ENCODE results near the gene ATRN.
"Not testable (repeated sequence)": the region's sequence is repeated elsewhere in the genome, so short reads cannot be mapped to it uniquely, and the experiment has no call there.

Gene ATRN

GRCh38 chr20:3521852-3522740 is 51.3 kb downstream of the ATRN start:
- DNase-seq: no peak

- DNase-seq: not testable (repeated sequence)
Observed at GRCh38 chr20:3524696-3525095, 53.9 kb downstream of the ATRN start.

DNA sequence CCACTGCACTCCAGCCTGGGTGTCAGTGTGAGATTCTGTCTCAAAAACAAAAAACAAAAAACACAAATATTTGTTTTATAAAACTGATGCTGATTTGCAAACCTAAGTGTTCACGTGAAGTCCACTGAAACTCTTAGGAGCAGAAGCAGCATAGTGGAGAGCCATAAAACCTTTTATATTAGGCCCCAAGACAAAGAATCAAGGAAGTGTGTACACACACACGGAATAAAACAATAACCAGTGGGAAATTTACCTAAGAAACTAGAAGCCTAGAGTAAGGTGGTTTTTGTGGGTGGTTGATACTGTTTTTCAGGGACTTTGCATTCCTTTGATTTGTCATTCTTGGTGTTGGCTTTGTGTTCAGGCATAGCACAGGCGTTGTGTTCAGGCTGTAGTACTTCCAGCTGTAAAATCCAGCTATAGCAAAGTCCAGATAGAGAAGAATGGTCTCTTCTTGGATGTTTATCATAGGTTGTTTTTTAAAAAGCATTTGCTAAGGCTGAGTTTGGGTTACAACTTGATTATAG is 61.3 kb downstream of the ATRN start:
- DNase-seq: no peak

- DNase-seq: not testable (repeated sequence)
Observed at GRCh38 chr20:3537733-3538132, 66.9 kb downstream of the ATRN start.

- no peak for DNase-seq
Observed at GRCh38 chr20:3539311-3540107, 68.7 kb downstream of the ATRN start.

DNA sequence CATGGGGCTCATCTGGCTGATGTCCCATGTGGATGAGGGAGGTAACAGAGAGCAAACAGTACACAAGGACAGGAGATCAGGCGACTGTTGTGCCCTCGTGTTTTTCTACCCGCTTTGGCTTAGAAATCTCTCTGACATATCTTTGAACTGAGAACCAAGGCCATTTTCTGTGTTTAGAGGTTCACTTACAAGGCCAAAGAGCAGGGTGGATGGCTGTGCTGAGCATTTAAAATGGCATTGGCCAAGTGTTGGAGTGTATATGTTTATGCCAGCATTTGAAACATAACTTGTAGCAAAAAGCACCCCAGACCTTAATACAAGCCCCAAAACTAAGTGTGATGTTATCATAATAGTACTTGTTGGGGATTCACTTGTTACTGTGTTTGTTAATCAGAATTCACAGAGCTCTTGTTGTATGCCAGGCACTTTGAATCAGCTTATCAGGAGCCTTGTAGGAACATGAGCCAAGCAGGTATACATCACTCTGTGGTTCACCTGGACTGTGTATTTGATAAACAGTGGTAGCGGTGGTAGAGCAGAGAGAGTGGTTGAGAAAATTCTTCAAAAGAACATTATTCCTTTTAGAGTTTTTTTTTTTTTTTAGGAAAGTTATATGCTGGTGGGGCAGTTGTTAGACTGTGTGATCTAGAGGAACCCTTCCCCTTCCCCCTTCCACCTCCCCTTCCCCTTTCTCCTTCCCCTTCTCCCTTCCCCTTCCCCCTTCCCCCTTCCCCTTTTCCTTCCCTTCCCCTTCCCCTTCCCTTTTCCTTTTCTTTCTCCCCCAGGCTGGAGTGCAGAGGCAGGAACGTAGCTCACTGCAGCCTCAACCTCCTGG is 71.3 kb downstream of the ATRN start:
- DNase-seq: no peak

GRCh38 chr20:3543901-3544507 is 73.2 kb downstream of the ATRN start:
- DNase-seq: no peak

DNA sequence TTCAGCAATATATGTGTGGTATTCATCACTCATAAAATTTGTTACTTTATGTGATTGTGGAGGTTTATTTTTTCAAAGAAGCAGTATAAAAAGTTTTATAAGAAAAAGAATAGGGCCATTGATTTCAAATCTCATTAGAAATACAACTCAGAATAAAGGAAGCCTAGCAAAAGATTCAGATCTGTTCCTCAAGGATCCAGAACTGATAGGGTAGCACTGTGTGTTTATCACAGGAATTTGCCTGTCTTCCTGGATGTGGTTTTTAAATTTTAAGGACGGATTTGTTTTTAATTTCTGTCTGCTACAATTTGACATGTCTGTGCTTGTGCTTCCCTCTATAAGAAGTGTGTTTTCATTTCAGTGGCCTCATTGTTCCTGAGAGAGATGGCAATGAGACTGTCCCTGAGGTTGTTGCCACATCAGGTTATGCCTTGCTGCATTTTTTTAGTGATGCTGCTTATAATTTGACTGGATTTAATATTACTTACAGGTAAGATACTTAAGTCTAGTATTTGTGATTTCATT is 74.6 kb downstream of the ATRN start:
- no peak for DNase-seq

- no peak for DNase-seq
Observed at GRCh38 chr20:3547906-3548305, 77.1 kb downstream of the ATRN start.

DNA sequence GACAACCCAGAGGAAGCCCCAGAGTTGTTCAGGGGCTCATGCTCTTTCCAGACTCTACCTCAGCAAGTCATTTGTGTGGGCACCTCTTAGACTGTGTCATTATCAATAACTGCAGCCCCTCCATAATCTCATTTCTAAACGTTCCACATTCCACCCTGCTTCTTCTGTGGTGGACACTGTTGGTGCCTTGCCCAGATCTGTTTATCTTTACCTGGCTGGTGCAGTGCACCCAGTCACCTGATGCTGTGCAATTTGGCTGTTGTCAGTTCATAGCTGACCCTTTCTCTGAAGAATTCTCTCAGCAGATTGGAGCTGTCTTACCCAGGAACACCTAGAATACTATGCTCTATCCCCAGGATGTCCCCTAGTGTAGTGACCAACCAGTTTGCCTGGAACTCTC is 80.0 kb downstream of the ATRN start:
- DNase-seq: no peak

- no peak for DNase-seq
Observed at GRCh38 chr20:3551681-3552434, 81.0 kb downstream of the ATRN start.

DNA sequence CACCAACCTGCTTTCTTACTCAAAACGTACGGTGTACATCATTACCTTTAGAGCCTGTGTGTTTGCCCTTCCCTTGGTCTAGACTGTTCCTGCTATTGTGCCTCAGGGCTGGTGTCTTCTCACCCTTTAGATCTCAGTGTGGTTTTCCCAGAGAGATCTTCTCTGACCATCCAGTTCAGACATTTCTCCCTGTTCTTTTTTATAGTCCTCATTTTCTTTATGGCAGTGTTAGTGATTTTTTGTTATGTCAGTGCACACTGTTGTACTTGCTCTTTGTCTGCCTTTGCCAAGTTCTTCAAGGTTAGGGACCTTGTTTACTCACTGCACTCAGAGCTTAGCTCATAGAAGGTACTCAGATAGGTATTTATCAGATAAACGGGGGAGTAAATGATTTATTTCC is 82.8 kb downstream of the ATRN start:
- no peak for DNase-seq

DNA sequence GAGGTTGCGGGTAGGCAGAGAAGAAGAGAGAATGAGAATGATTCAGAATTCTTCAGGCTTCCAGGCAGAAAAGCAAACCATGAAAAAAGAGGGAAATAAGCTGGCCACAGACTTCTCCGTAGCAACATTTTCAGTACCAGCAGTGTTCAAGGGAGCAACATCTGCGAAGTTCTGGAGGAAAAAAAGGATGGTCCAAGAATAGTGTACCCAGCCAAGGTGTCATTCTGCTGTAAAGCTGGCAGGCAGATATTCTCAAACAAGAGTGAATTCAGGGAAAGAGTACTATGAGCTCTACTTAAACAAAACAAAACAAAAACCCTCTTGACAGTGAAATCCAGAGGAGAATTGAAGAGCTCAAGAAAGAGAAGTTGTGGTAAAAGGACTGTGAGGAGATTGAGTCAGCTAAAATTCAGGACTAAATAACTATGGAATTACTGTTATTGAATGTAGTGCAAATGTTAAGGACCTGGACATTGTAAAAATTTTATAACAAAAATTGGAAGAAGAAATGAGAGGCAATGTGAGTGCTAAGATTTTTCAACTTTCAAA is 86.5 kb downstream of the ATRN start:
- DNase-seq: no peak

GRCh38 chr20:3559231-3559630 is 88.4 kb downstream of the ATRN start:
- no peak for DNase-seq

DNA sequence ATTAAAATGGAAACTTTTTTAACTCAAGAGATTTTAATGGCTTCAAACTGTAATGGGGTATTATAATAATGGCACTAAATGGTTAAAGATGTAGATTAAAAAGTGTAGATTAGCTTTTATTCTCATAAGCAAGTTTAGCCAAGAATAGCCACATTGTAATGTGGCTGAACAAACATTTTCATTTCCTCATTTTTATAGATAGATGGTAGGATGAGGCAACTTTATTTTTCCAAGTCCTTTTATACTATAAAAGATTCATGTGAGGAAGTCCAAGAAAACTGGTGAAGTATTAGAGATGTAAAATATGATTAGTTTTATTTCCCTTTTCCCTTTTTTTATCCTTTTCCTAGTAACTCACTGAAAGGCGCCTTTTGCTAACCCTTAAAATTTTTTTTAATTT is 88.8 kb downstream of the ATRN start:
- DNase-seq: no peak

DNA sequence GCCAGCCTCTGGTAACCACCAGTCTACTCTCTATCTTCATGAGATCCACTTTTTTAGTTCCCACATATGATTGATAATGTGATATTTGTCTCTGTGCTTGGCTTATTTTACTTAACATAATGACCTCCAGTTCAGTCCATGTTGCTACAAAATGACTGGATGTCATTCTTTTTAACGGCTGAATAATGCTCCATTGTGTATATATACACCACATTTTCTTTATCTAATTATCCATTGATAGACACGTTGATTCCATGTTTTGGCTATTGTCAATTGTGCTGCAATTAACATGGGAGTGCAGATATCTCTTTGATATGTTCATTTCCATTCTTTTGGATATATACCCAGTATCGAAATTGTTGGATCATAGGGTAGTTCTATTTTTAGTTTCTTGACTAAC is 89.3 kb downstream of the ATRN start:
- no peak for DNase-seq

- no peak for DNase-seq
Observed at GRCh38 chr20:3560578-3560977, 89.8 kb downstream of the ATRN start.

- no peak for DNase-seq
Observed at GRCh38 chr20:3563133-3563532, 92.3 kb downstream of the ATRN start.

- no peak for DNase-seq
Observed at GRCh38 chr20:3563548-3564177, 92.8 kb downstream of the ATRN start.

- no peak for DNase-seq
Observed at GRCh38 chr20:3565851-3566250, 95.0 kb downstream of the ATRN start.

DNA sequence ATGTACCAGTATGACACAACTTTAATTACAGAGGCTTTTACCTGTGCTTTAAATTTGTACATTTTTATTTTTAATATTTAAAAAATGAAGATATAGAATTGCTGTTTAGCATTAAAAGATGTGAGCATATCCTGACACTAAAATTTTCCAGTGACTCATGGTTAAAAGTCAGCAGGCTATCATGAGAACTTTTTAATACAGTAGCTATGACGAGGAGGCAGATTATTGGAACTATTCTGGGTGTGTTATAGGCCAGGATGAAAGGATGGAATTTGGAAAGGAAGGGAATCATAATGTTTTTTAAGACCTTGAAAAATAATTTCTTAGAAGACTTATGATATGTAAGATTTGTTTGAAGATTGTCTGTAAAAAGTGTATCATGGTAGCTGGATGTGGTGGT is 101.3 kb downstream of the ATRN start:
- no peak for DNase-seq
